CD4-positive, alpha-beta T cell treated with Interleukin-21 for 1 hour (primary cell): Measurements from ENCODE around the gene OSBPL5.

Source experiments
- DNase-seq: peaks from one replicate; pipeline ENCODE4 v3.0.0-alpha.2; 2020

The OSBPL5 gene

GRCh38 chr11:3133261-3134217 lies 31.6 kb downstream of the OSBPL5 start:
- no peak for DNase-seq

GRCh38 chr11:3132831-3133260 lies 32.3 kb downstream of the OSBPL5 start:
- DNase-seq, result no peak

GRCh38 chr11:3132271-3132781 lies 32.8 kb downstream of the OSBPL5 start:
- DNase-seq, result no peak

GRCh38 chr11:3131330-3131941 lies 33.7 kb downstream of the OSBPL5 start:
- DNase-seq, result no peak

- no peak for DNase-seq
These were observed 34.6 kb downstream of the OSBPL5 start for GRCh38 chr11:3130269-3131071.

- DNase-seq, result no peak
These were observed 35.4 kb downstream of the OSBPL5 start for GRCh38 chr11:3129591-3130268.

- no peak for DNase-seq
These were observed 35.9 kb downstream of the OSBPL5 start for GRCh38 chr11:3129181-3129590.

GRCh38 chr11:3128356-3129180 lies 36.5 kb downstream of the OSBPL5 start:
- DNase-seq, result no peak

GRCh38 chr11:3127706-3128355 lies 37.3 kb downstream of the OSBPL5 start:
- no peak for DNase-seq

- DNase-seq, result no peak
These were observed 38.0 kb downstream of the OSBPL5 start for GRCh38 chr11:3126901-3127691.

- DNase-seq, result no peak
These were observed 38.8 kb downstream of the OSBPL5 start for GRCh38 chr11:3126207-3126865.

- DNase-seq, result no peak
These were observed 40.3 kb downstream of the OSBPL5 start for GRCh38 chr11:3124821-3125220.

- no peak for DNase-seq
These were observed 41.1 kb downstream of the OSBPL5 start for GRCh38 chr11:3123761-3124733.

- DNase-seq, result no peak
These were observed 41.8 kb downstream of the OSBPL5 start for GRCh38 chr11:3123305-3123704.

- DNase-seq, result no peak
These were observed 42.3 kb downstream of the OSBPL5 start for GRCh38 chr11:3122775-3123201.

- no peak for DNase-seq
These were observed 43.0 kb downstream of the OSBPL5 start for GRCh38 chr11:3121931-3122774.

GRCh38 chr11:3121416-3121815 lies 43.7 kb downstream of the OSBPL5 start:
- no peak for DNase-seq
